Tibial nerve (tissue), 4 donors: ENCODE measurements around the gene CPNE1. TPM values are rescaled to one million over a fixed set of nuclear protein-coding genes. Genes with fewer than 3 reads are reported as not detected.

ENCODE experiments used
- DNase-seq, 2 donors: peaks; one replicate each; pipeline ENCODE4 v3.0.0-alpha.2; 2019; ENCODE audit warnings: low spot score in 2 of 2
- H3K27ac ChIP-seq, 4 donors: fragments of 200-600 bp; sonication (generic) in 3 of 4; one replicate each; pipeline ENCODE4 v1.5.1; 2017 to 2019; ENCODE audit warnings: mild to moderate bottlenecking in 1 of 4
- H3K27me3 ChIP-seq, 2 donors: fragments of 200-600 bp; sonication (generic) in 1 of 2; one replicate each; pipeline versions ENCODE4 v1.5.1 to v1.6.0; 2017 to 2019
- H3K36me3 ChIP-seq, 3 donors: fragments of 200-600 bp; sonication (generic); one replicate each; pipeline ENCODE4 v1.5.1; 2018 to 2019
- H3K4me1 ChIP-seq, 4 donors: fragments of 200-600 bp; sonication (generic) in 3 of 4; one replicate each; pipeline ENCODE4 v1.5.1; 2017 to 2019
- H3K4me3 ChIP-seq, 4 donors: fragments of 200-600 bp; sonication (generic) in 3 of 4; one replicate each; pipeline ENCODE4 v1.5.1; 2017 to 2019; ENCODE audit warnings: mild to moderate bottlenecking in 1 of 4, moderate library complexity in 1 of 4
- H3K9me3 ChIP-seq, 4 donors: fragments of 200-600 bp; sonication (generic) in 3 of 4; one replicate each; pipeline ENCODE4 v1.5.1; 2017 to 2019
- EP300 ChIP-seq, 2 donors: sonication (generic); formaldehyde crosslinking; IDR thresholded peaks; one replicate each; pipeline ENCODE4 v1.6.1; 2017; ENCODE audit warnings: antibody characterized with exemption in 2 of 2, mild to moderate bottlenecking in 1 of 2
- POLR2A ChIP-seq, 2 donors: fragments of 450-650 bp; IDR thresholded peaks; one replicate each; pipeline ENCODE4 v1.6.1; 2017; ENCODE audit warnings: antibody characterized with exemption in 2 of 2, mild to moderate bottlenecking in 2 of 2, moderate library complexity in 2 of 2
- WGBS, 2 donors: methylation state at CpG; one replicate each; pipeline ENCODE4 v1.1.5; 2018; 5-methylcytosine and 5-hydroxymethylcytosine counted together
- total RNA-seq, 4 donors: library from RNA; depleted of rRNA; stranded (reverse); fragments of >200 nt; gene quantifications; one replicate each; pipeline ENCODE4 v1.1.0, GENCODE V29; 2016
- TF ChIP-seq, protein P1 (sequence below), 5 experiments: fragments of 200-600 bp in 3 of 5; fragments of 450-650 bp in 2 of 5; sonication (generic) in 3 of 5; IDR thresholded peaks; one replicate each; pipeline ENCODE4 v1.5.1; 2016 to 2019; ENCODE audit warnings: antibody characterized with exemption in 5 of 5, mild to moderate bottlenecking in 3 of 5, moderate library complexity in 2 of 5

The CPNE1 gene
- total RNA-seq, 4 donors from 2014 or later, result 116 to 151 (median 144) TPM

GRCh38 chr20:35583636-35584560 is 80.8 kb downstream of the CPNE1 start:
- no peak for DNase-seq
- TF ChIP-seq, protein P1, sequence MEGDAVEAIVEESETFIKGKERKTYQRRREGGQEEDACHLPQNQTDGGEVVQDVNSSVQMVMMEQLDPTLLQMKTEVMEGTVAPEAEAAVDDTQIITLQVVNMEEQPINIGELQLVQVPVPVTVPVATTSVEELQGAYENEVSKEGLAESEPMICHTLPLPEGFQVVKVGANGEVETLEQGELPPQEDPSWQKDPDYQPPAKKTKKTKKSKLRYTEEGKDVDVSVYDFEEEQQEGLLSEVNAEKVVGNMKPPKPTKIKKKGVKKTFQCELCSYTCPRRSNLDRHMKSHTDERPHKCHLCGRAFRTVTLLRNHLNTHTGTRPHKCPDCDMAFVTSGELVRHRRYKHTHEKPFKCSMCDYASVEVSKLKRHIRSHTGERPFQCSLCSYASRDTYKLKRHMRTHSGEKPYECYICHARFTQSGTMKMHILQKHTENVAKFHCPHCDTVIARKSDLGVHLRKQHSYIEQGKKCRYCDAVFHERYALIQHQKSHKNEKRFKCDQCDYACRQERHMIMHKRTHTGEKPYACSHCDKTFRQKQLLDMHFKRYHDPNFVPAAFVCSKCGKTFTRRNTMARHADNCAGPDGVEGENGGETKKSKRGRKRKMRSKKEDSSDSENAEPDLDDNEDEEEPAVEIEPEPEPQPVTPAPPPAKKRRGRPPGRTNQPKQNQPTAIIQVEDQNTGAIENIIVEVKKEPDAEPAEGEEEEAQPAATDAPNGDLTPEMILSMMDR (IDR thresholded peaks at IDR 0.05), result no peak
- TF ChIP-seq POLR2A (IDR thresholded peaks at IDR 0.05) (no peak), EP300 (IDR thresholded peaks at IDR 0.05) (no peak)
- WGBS, 2 donors, result 83 to 85% methylated on average over 15 to 18 of the region's 18 CpGs
- Histone ChIP-seq H3K27ac (no peak overlapping the region), H3K36me3 (no peaks in the 10 kb centered on the region), H3K4me3 (no peak overlapping the region), H3K4me1 (no peaks in the 10 kb centered on the region), H3K9me3 (peaks cover 0 to 16% (median 0%) of the 10 kb centered on the region in 4 donors), H3K27me3 (no peaks in the 10 kb centered on the region)

GRCh38 chr20:35582741-35583404 is 81.8 kb downstream of the CPNE1 start:
- H3K4me1 ChIP-seq, result no peaks in the 10 kb centered on the region
- WGBS, 2 donors, result 85 to 89% methylated on average over 12 of the region's 12 CpGs
- H3K4me3 ChIP-seq, result no peak overlapping the region
- peaks cover 0 to 16% (median 0%) of the 10 kb centered on the region in 4 donors for H3K9me3 ChIP-seq
- no peak overlapping the region for H3K27ac ChIP-seq
- DNase-seq, result no peak
- H3K36me3 ChIP-seq, result no peaks in the 10 kb centered on the region
- H3K27me3 ChIP-seq, result no peaks in the 10 kb centered on the region
- no peak for TF ChIP-seq POLR2A (IDR thresholded peaks at IDR 0.05)
- TF ChIP-seq, protein P1 (IDR thresholded peaks at IDR 0.05), result no peak
- no peak for TF ChIP-seq EP300 (IDR thresholded peaks at IDR 0.05)

- Histone ChIP-seq H3K4me1 (no peaks in the 10 kb centered on the region), H3K27ac (no peak overlapping the region), H3K36me3 (no peaks in the 10 kb centered on the region), H3K9me3 (peaks cover 0 to 16% (median 0%) of the 10 kb centered on the region in 4 donors), H3K27me3 (no peaks in the 10 kb centered on the region), H3K4me3 (no peak overlapping the region)
- no peak for TF ChIP-seq POLR2A (IDR thresholded peaks at IDR 0.05)
- TF ChIP-seq, protein P1 (IDR thresholded peaks at IDR 0.05), result no peak
- TF ChIP-seq EP300 (IDR thresholded peaks at IDR 0.05), result no peak
- WGBS, 2 donors, result 83 to 90% methylated on average over 7 of the region's 7 CpGs
- DNase-seq, result no peak
These were observed 82.6 kb downstream of the CPNE1 start for GRCh38 chr20:35582131-35582530.

DNA sequence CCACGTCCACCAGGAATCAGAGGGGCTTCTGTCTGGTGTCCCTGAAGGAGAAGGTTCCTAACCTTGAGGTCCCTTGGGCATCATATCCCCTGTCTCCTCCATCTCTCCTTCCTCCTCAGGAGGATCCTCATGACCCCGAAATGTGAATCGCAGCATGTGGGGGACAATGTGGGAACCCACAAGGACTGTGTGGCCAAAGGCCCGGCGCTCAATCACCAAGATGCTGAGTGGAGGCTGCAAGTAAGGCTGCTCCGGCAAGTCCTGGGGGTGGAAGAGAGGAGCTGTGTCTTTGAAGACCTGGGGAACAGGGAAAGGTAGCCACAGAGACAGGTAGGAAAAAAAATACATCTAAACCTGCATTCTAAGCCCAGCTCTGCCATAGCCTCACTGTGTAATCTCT is 85.5 kb downstream of the CPNE1 start:
- Histone ChIP-seq H3K9me3 (peaks cover 0 to 23% (median 0%) of the 10 kb centered on the region in 4 donors), H3K4me3 (no peak overlapping the region), H3K27me3 (no peaks in the 10 kb centered on the region), H3K27ac (no peak overlapping the region), H3K4me1 (no peaks in the 10 kb centered on the region), H3K36me3 (no peaks in the 10 kb centered on the region)
- TF ChIP-seq, protein P1 (IDR thresholded peaks at IDR 0.05), result no peak
- TF ChIP-seq POLR2A (IDR thresholded peaks at IDR 0.05), result no peak
- TF ChIP-seq EP300 (IDR thresholded peaks at IDR 0.05), result no peak
- DNase-seq, result no peak
- 91 to 96% methylated on average over 6 of the region's 6 CpGs for WGBS, 2 donors

DNA sequence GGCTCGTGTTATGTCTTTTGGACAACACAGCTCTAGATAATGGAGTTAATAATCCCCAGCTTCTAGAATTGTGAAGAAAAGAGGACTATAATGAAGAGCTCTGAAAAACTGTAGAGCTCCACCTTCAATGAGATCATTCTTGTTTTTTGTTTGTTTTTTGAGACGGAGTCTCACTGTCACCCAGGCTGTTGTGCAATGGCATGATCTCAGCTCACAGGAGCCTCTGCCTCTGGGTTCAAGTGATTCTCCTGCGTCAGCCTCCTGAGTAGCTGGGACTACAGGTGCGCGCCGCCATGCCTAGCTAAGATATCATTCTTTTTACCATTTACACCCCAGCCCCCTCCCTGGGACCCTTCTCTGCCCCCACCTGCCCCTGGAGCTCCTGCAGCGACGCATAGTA is 86.2 kb downstream of the CPNE1 start:
- DNase-seq, result no peak
- 81 to 85% methylated on average over 8 of the region's 8 CpGs for WGBS, 2 donors
- no peaks in the 10 kb centered on the region for H3K27me3 ChIP-seq
- H3K4me3 ChIP-seq, result no peak overlapping the region
- no peak overlapping the region for H3K27ac ChIP-seq
- H3K4me1 ChIP-seq, result no peaks in the 10 kb centered on the region
- TF ChIP-seq, protein P1 (IDR thresholded peaks at IDR 0.05), result no peak
- TF ChIP-seq EP300 (IDR thresholded peaks at IDR 0.05), result no peak
- no peak for TF ChIP-seq POLR2A (IDR thresholded peaks at IDR 0.05)
- peaks cover 0 to 30% (median 0%) of the 10 kb centered on the region in 4 donors for H3K9me3 ChIP-seq
- no peaks in the 10 kb centered on the region for H3K36me3 ChIP-seq
